HepG2 (cell line): ENCODE data around the gene RIPOR3. TPM values are rescaled to one million over a fixed set of nuclear protein-coding genes. Genes with fewer than 3 reads are reported as not detected.

Experiments
- BORCS8-MEF2B ChIP-seq: sonication (generic); formaldehyde crosslinking; IDR thresholded peaks from 2 replicates; pipeline ENCODE4 v1.8.0; 2022; ENCODE audit warnings: mild to moderate bottlenecking, missing genetic modification reagents
- ERF ChIP-seq: IDR thresholded peaks from 2 replicates; pipeline ENCODE4 v1.6.1; 2018; ENCODE audit warnings: missing biosample characterization, missing genetic modification reagents
- HNF4A ChIP-seq: sonication (generic); formaldehyde crosslinking; IDR thresholded peaks from 2 replicates; pipeline ENCODE4 v1.4.0; 2020; ENCODE audit warnings: missing genetic modification reagents
- HNF4G ChIP-seq, 2 experiments: sonication (generic) in 1 of 2; formaldehyde crosslinking in 1 of 2; IDR thresholded peaks; 2 replicates each; pipeline versions ENCODE4 v1.4.0 to v1.6.1; 2011 to 2020; ENCODE audit warnings: borderline replicate concordance in 2 of 2, low read depth in 2 of 2, mild to moderate bottlenecking in 2 of 2, low read length in 1 of 2, missing genetic modification reagents in 1 of 2, moderate library complexity in 1 of 2
- IRF2 ChIP-seq: IDR thresholded peaks from 2 replicates; pipeline ENCODE4 v1.6.1; 2018; ENCODE audit warnings: missing genetic modification reagents, missing compliant biosample characterization
- KLF11 ChIP-seq: IDR thresholded peaks from 2 replicates; pipeline ENCODE4 v1.6.1; 2016; ENCODE audit warnings: missing compliant biosample characterization
- SOX6 ChIP-seq, 2 experiments: fragments of 450-650 bp in 1 of 2; sonication (generic) in 1 of 2; formaldehyde crosslinking in 1 of 2; IDR thresholded peaks; 2 replicates each; pipeline versions ENCODE4 v1.4.0 to v1.6.1; 2017 to 2020; ENCODE audit warnings: antibody characterized with exemption in 1 of 2, mild to moderate bottlenecking in 1 of 2, missing genetic modification reagents in 1 of 2
- SP1 ChIP-seq, 2 experiments: fragments of 450-650 bp in 1 of 2; sonication (generic) in 1 of 2; formaldehyde crosslinking in 1 of 2; IDR thresholded peaks; 2 replicates each; pipeline versions ENCODE4 v1.4.0 to v1.6.1; 2016 to 2020; ENCODE audit warnings: missing genetic modification reagents in 1 of 2
- YY1 ChIP-seq: IDR thresholded peaks from 2 replicates; pipeline ENCODE4 v1.6.1; 2011; ENCODE audit warnings: low read length, low read depth, moderate library complexity, mild to moderate bottlenecking; ENCODE audit not compliant: insufficient read depth, insufficient replicate concordance
- ZKSCAN5 ChIP-seq: sonication (generic); formaldehyde crosslinking; IDR thresholded peaks from 2 replicates; pipeline ENCODE4 v1.5.1; 2020; ENCODE audit warnings: mild to moderate bottlenecking, missing genetic modification reagents
- ZNF121 ChIP-seq: sonication (generic); formaldehyde crosslinking; IDR thresholded peaks from 2 replicates; pipeline ENCODE4 v1.5.0; 2020; ENCODE audit warnings: mild to moderate bottlenecking, missing genetic modification reagents
- ZNF317 ChIP-seq: sonication (generic); formaldehyde crosslinking; IDR thresholded peaks from 2 replicates; pipeline ENCODE4 v1.5.0; 2020; ENCODE audit warnings: mild to moderate bottlenecking, missing genetic modification reagents
- ZNF543 ChIP-seq: sonication (generic); formaldehyde crosslinking; IDR thresholded peaks from 2 replicates; pipeline ENCODE4 v1.4.0; 2020; ENCODE audit warnings: mild to moderate bottlenecking, missing genetic modification reagents
- ZNF556 ChIP-seq: sonication (generic); formaldehyde crosslinking; IDR thresholded peaks from 2 replicates; pipeline ENCODE4 v1.4.0; 2020; ENCODE audit warnings: mild to moderate bottlenecking, missing genetic modification reagents, borderline replicate concordance
- ZNF607 ChIP-seq: sonication (generic); formaldehyde crosslinking; IDR thresholded peaks from 2 replicates; pipeline ENCODE4 v1.5.1; 2020; ENCODE audit warnings: missing genetic modification reagents, mild to moderate bottlenecking, borderline replicate concordance
- polyA plus RNA-seq, 8 experiments: library from polyadenylated mRNA; depleted of rRNA in 3 of 8; stranded (reverse) in 7 of 8; unstranded in 1 of 8; fragments of >200 nt; fragmentation: Illumina TruSeq in 4 of 8; extraction: Trizol in 4 of 8; gene quantifications; 2 replicates each; pipeline versions ENCODE4 v1.2.1 to v1.2.3, GENCODE V29; 2011 to 2016; ENCODE audit warnings: low read depth in 4 of 8, missing spikeins in 1 of 8, mixed read lengths in 1 of 8; ENCODE audit not compliant: insufficient read depth in 1 of 8
- total RNA-seq, 5 experiments: library from RNA; depleted of rRNA; stranded (reverse); fragments of >200 nt; fragmentation: Illumina TruSeq; extraction: Trizol; gene quantifications; 2 replicates each; pipeline ENCODE4 v1.2.3, GENCODE V29; 2016; ENCODE audit warnings: low read depth in 1 of 5
- TF ChIP-seq, protein P1 (sequence below): sonication (generic); formaldehyde crosslinking; IDR thresholded peaks from 2 replicates; pipeline ENCODE4 v1.9.0; 2021; ENCODE audit warnings: missing genetic modification reagents, borderline replicate concordance
- TF ChIP-seq, protein P2 (sequence below): sonication (generic); formaldehyde crosslinking; IDR thresholded peaks from 2 replicates; pipeline ENCODE4 v1.4.0; 2020; ENCODE audit warnings: low read depth, missing genetic modification reagents
- TF ChIP-seq, protein P3 (sequence below): sonication (generic); formaldehyde crosslinking; IDR thresholded peaks from 2 replicates; pipeline ENCODE4 v1.8.1; 2023; ENCODE audit warnings: mild to moderate bottlenecking, inconsistent platforms, moderate library complexity, missing genetic modification reagents, borderline replicate concordance

The RIPOR3 gene
- total and polyA plus RNA-seq, 2 of the 13 experiments (the other 11 are each of a cell fraction or from before 2014, with no cell fraction given), result 0.18 TPM; not detected in 1

DNA sequence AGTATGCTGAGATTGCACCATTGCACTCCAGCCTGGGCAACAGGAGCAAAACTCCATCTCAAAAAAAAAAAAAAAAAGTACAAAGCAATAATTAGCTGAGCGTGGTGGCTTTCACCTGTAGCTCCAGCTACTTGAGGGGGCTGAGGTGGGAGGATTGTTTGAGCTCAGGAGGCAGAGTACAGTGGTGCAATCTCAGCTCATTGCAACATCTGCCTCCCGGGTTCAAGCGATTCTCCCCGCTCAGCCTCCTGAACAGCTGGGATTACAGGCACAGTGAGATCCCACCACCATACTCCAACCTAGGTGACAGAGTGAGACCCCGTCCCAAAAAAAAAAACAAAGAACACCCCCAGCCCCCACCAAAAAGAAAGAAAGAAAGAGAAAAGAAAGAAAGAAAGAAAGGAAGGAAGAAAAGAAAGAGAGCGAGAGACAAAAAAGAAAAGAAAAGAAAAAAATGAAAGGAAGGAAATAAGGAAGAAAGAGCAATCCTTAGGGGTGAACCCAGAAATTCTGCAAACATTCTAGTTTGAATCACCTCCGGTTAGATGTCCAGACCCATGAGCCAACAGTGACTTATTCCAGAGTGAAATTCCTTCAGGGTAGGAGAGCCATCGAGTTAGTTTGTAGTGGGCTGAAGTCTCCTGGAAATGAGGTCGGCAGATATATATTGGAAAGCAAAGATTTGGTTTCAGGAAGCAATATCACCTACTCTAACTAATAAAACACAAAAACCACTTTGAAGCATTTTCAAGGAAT lies 3.2 kb upstream of the RIPOR3 start (continued):
- TF ChIP-seq, protein P1, sequence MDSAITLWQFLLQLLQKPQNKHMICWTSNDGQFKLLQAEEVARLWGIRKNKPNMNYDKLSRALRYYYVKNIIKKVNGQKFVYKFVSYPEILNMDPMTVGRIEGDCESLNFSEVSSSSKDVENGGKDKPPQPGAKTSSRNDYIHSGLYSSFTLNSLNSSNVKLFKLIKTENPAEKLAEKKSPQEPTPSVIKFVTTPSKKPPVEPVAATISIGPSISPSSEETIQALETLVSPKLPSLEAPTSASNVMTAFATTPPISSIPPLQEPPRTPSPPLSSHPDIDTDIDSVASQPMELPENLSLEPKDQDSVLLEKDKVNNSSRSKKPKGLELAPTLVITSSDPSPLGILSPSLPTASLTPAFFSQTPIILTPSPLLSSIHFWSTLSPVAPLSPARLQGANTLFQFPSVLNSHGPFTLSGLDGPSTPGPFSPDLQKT (CRISPR knock-in tag), result no peak
- TF ChIP-seq BORCS8-MEF2B (CRISPR knock-in tag) (no peak), KLF11 (no peak), IRF2 (CRISPR knock-in tag) (no peak), ZNF556 (CRISPR knock-in tag) (no peak), SOX6 (IDR thresholded peaks at IDR 0.05) (no peak), SOX6 (CRISPR knock-in tag; IDR thresholded peaks at IDR 0.05) (peak; percentile 42), ZNF121 (CRISPR knock-in tag) (no peak), ZKSCAN5 (no peak), ZNF317 (CRISPR knock-in tag) (no peak), YY1 (no peak), ZNF543 (CRISPR knock-in tag) (no peak), ZNF607 (CRISPR knock-in tag) (no peak), ERF (CRISPR knock-in tag) (no peak), HNF4G (IDR thresholded peaks at IDR 0.05; ENCODE audit: borderline replicate concordance, low read depth, low read length) (peak; percentile 33; the same call in 1 of the 2 replicates), HNF4G (CRISPR knock-in tag; IDR thresholded peaks at IDR 0.05; ENCODE audit: borderline replicate concordance, low read depth) (no peak), SP1 (IDR thresholded peaks at IDR 0.05) (no peak), SP1 (CRISPR knock-in tag; IDR thresholded peaks at IDR 0.05) (no peak), HNF4A (CRISPR knock-in tag) (peak; percentile 68)
- TF ChIP-seq, protein P2, sequence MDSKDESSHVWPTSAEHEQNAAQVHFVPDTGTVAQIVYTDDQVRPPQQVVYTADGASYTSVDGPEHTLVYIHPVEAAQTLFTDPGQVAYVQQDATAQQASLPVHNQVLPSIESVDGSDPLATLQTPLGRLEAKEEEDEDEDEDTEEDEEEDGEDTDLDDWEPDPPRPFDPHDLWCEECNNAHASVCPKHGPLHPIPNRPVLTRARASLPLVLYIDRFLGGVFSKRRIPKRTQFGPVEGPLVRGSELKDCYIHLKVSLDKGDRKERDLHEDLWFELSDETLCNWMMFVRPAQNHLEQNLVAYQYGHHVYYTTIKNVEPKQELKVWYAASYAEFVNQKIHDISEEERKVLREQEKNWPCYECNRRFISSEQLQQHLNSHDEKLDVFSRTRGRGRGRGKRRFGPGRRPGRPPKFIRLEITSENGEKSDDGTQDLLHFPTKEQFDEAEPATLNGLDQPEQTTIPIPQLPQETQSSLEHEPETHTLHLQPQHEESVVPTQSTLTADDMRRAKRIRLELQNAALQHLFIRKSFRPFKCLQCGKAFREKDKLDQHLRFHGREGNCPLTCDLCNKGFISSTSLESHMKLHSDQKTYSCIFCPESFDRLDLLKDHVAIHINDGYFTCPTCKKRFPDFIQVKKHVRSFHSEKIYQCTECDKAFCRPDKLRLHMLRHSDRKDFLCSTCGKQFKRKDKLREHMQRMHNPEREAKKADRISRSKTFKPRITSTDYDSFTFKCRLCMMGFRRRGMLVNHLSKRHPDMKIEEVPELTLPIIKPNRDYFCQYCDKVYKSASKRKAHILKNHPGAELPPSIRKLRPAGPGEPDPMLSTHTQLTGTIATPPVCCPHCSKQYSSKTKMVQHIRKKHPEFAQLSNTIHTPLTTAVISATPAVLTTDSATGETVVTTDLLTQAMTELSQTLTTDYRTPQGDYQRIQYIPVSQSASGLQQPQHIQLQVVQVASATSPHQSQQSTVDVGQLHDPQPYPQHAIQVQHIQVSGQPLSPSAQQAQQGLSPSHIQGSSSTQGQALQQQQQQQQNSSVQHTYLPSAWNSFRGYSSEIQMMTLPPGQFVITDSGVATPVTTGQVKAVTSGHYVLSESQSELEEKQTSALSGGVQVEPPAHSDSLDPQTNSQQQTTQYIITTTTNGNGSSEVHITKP (CRISPR knock-in tag), result no peak
- TF ChIP-seq, protein P3, sequence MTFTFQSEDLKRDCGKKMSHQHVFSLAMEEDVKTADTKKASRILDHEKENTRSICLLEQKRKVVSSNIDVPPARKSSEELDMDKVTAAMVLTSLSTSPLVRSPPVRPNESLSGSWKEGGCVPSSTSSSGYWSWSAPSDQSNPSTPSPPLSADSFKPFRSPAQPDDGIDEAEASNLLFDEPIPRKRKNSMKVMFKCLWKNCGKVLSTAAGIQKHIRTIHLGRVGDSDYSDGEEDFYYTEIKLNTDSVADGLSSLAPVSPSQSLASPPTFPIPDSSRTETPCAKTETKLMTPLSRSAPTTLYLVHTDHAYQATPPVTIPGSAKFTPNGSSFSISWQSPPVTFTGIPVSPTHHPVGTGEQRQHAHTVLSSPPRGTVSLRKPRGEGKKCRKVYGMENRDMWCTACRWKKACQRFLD (CRISPR knock-in tag), result no peak
